Lower leg skin (tissue), 3 donors: ENCODE measurements around the gene GABRG3.

Source experiments
- POLR2A ChIP-seq, 2 donors: fragments of 450-650 bp; IDR thresholded peaks; one replicate each; pipeline ENCODE4 v1.6.1; 2016 to 2017; ENCODE audit warnings: antibody characterized with exemption in 2 of 2, mild to moderate bottlenecking in 1 of 2, moderate library complexity in 1 of 2
- TF ChIP-seq, protein P1 (sequence below), 3 donors: fragments of 450-650 bp; IDR thresholded peaks; one replicate each; pipeline ENCODE4 v1.5.1; 2016; ENCODE audit warnings: antibody characterized with exemption in 3 of 3, mild to moderate bottlenecking in 3 of 3, moderate library complexity in 2 of 3

DNA sequence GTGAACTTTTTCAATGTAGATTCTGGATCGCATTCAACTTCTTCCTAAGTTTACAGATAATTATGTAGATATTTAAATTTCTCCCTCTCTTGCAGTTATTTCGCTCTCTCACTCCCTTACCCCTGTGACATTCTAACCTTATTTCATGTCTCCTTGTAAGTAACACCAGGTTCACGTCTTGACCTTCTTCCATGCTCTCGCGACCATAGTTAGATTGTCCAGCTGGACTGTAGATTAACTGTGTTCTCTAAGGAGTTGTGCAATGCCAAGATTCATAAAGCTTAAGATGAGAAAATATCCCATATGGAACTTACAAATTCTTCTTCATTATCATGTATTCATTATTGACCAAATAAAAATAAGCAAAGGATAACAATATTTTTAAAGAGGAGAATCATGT is 430.5 kb downstream of the GABRG3 start:
- TF ChIP-seq, protein P1, sequence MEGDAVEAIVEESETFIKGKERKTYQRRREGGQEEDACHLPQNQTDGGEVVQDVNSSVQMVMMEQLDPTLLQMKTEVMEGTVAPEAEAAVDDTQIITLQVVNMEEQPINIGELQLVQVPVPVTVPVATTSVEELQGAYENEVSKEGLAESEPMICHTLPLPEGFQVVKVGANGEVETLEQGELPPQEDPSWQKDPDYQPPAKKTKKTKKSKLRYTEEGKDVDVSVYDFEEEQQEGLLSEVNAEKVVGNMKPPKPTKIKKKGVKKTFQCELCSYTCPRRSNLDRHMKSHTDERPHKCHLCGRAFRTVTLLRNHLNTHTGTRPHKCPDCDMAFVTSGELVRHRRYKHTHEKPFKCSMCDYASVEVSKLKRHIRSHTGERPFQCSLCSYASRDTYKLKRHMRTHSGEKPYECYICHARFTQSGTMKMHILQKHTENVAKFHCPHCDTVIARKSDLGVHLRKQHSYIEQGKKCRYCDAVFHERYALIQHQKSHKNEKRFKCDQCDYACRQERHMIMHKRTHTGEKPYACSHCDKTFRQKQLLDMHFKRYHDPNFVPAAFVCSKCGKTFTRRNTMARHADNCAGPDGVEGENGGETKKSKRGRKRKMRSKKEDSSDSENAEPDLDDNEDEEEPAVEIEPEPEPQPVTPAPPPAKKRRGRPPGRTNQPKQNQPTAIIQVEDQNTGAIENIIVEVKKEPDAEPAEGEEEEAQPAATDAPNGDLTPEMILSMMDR (IDR thresholded peaks at IDR 0.05) = no peak
- TF ChIP-seq POLR2A (IDR thresholded peaks at IDR 0.05) = no peak
